ENCODE results near the gene TOM1L2. TPM values are rescaled to one million over a fixed set of nuclear protein-coding genes. Genes with fewer than 3 reads are reported as not detected.

TOM1L2 gene
- total RNA-seq, 4 donors from 2014 or later, result 15.6 to 85.9 (median 34.9) TPM

GRCh38 chr17:17868641-17869522 lies 103.3 kb downstream of the TOM1L2 start:
- Histone ChIP-seq H3K27ac (peak overlapping the region; percentile 61 to 64), H3K4me3 (no peak overlapping the region), H3K36me3 (no peaks in the 10 kb centered on the region), H3K27me3 (no peaks in the 10 kb centered on the region), H3K9me3 (no peaks in the 10 kb centered on the region), H3K4me1 (peaks cover 13 to 15% of the 10 kb centered on the region in 2 donors)
- intact Hi-C loops (cut with DNase I; ENCODE audit: low total_unique reads), result no loop called here
- TF ChIP-seq, protein P1, sequence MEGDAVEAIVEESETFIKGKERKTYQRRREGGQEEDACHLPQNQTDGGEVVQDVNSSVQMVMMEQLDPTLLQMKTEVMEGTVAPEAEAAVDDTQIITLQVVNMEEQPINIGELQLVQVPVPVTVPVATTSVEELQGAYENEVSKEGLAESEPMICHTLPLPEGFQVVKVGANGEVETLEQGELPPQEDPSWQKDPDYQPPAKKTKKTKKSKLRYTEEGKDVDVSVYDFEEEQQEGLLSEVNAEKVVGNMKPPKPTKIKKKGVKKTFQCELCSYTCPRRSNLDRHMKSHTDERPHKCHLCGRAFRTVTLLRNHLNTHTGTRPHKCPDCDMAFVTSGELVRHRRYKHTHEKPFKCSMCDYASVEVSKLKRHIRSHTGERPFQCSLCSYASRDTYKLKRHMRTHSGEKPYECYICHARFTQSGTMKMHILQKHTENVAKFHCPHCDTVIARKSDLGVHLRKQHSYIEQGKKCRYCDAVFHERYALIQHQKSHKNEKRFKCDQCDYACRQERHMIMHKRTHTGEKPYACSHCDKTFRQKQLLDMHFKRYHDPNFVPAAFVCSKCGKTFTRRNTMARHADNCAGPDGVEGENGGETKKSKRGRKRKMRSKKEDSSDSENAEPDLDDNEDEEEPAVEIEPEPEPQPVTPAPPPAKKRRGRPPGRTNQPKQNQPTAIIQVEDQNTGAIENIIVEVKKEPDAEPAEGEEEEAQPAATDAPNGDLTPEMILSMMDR (IDR thresholded peaks at IDR 0.05), result no peak
- no peak for TF ChIP-seq POLR2A (IDR thresholded peaks at IDR 0.05)
- peak; percentile 54 to 61 for DNase-seq

GRCh38 chr17:17866897-17867296 lies 105.3 kb downstream of the TOM1L2 start:
- no peak for TF ChIP-seq POLR2A (IDR thresholded peaks at IDR 0.05)
- TF ChIP-seq, protein P1 (IDR thresholded peaks at IDR 0.05), result no peak
- Histone ChIP-seq H3K36me3 (no peaks in the 10 kb centered on the region), H3K9me3 (no peaks in the 10 kb centered on the region), H3K4me3 (no peak overlapping the region), H3K27me3 (no peaks in the 10 kb centered on the region), H3K4me1 (peaks cover 13 to 15% of the 10 kb centered on the region in 2 donors), H3K27ac (no peak overlapping the region)
- intact Hi-C loops (cut with DNase I; ENCODE audit: low total_unique reads), result no loop called here
- DNase-seq, result no peak

- intact Hi-C loops (cut with DNase I; ENCODE audit: low total_unique reads), result no loop called here
- H3K9me3 ChIP-seq, result no peaks in the 10 kb centered on the region
- no peak for DNase-seq
- no peak overlapping the region for H3K27ac ChIP-seq
- H3K4me1 ChIP-seq, result peaks cover 13 to 15% of the 10 kb centered on the region in 2 donors
- H3K36me3 ChIP-seq, result no peaks in the 10 kb centered on the region
- TF ChIP-seq, protein P1 (IDR thresholded peaks at IDR 0.05), result no peak
- no peak for TF ChIP-seq POLR2A (IDR thresholded peaks at IDR 0.05)
- H3K27me3 ChIP-seq, result no peaks in the 10 kb centered on the region
- H3K4me3 ChIP-seq, result no peak overlapping the region
These were observed 105.8 kb downstream of the TOM1L2 start for GRCh38 chr17:17866425-17866824.

DNA sequence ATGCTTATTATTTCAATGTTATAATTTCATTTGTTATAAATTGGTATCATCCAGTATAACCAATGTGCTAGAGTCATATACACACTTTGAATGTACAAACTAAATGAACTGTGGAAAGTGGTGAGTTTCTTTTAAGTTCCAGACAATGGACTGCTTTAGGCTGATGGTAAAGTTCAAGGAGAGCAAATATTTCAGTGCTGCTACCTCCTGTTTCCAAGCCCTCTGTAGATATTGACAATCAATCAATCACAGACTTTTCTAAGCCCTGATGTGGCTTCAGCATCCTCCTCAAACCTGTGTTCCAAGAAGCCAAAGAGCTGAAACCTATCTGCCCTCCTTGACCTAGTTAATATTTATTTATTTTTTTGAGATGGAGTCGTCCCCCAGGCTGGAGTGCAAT lies 107.2 kb downstream of the TOM1L2 start:
- Histone ChIP-seq H3K4me3 (no peak overlapping the region), H3K27me3 (no peaks in the 10 kb centered on the region), H3K9me3 (no peaks in the 10 kb centered on the region), H3K4me1 (peaks cover 13 to 15% of the 10 kb centered on the region in 2 donors), H3K27ac (no peak overlapping the region), H3K36me3 (no peaks in the 10 kb centered on the region)
- no peak for DNase-seq
- TF ChIP-seq POLR2A (IDR thresholded peaks at IDR 0.05), result no peak
- TF ChIP-seq, protein P1 (IDR thresholded peaks at IDR 0.05), result no peak
- intact Hi-C loops (cut with DNase I; ENCODE audit: low total_unique reads), result no loop called here

DNA sequence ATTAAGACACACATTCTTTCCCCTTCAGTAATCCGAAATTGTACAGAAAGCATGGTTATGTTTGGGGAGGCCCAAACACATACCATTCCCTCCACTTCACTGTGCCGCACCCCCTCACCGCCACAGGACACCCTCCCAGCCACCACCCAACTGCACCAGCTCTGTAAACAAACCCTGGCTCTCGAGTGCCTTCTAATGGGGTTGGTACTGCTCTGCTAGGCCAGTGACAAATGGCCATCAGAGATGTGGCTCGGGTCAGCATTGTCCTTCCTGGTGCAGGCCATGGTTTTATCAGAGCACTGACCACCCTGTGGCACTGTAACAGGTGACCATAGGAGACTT lies 111.5 kb downstream of the TOM1L2 start:
- intact Hi-C loops (cut with DNase I; ENCODE audit: low total_unique reads), result loop anchor here (2.0 kb wide), 1 partner anchor 48 kb away; no protein-coding TSS in a partner anchor
- H3K9me3 ChIP-seq, result no peaks in the 10 kb centered on the region
- DNase-seq, result no peak
- no peaks in the 10 kb centered on the region for H3K27me3 ChIP-seq
- H3K4me1 ChIP-seq, result no peaks in the 10 kb centered on the region
- H3K4me3 ChIP-seq, result no peak overlapping the region
- no peaks in the 10 kb centered on the region for H3K36me3 ChIP-seq
- no peak overlapping the region for H3K27ac ChIP-seq
- no peak for TF ChIP-seq POLR2A (IDR thresholded peaks at IDR 0.05)
- TF ChIP-seq, protein P1 (IDR thresholded peaks at IDR 0.05), result no peak

Measured in uterus (tissue), 4 donors.